NCI-H1105 treated with DMSO at 0.1 percent for 48 hours (cell line): Measurements from ENCODE around the gene ACAP2.
A peak's percentile ranks its signal among the peaks of the same experiment; 100 is the strongest.
"Not testable (repeated sequence)": the region's sequence is repeated elsewhere in the genome, so short reads cannot be mapped to it uniquely, and the experiment has no call there.

Source experiments
- DNase-seq: peaks from one replicate; lab custom pipeline; 2025; lab: John Stamatoyannopoulos, UW

ACAP2 gene

GRCh38 chr3:195442573-195443390, at the start of gene ACAP2:
Gene ACAP2 (minus strand): TSS chr3:195443020. CDS start chr3:195442847, 173 bp downstream.
- peak; percentile 100 for DNase-seq

- DNase-seq: no peak
Measured at GRCh38 chr3:195475614-195476013, 32.8 kb upstream of the ACAP2 start.

GRCh38 chr3:195475116-195475515, 32.3 kb upstream of the ACAP2 start:
- not testable (repeated sequence) for DNase-seq

GRCh38 chr3:195468841-195469240, 26.0 kb upstream of the ACAP2 start:
- DNase-seq: no peak

GRCh38 chr3:195468391-195468776, 25.6 kb upstream of the ACAP2 start:
- no peak for DNase-seq

- DNase-seq: no peak
Measured at GRCh38 chr3:195467641-195468390, 25.0 kb upstream of the ACAP2 start.

GRCh38 chr3:195466251-195466650, 23.4 kb upstream of the ACAP2 start:
- DNase-seq: no peak

- not testable (repeated sequence) for DNase-seq
Measured at GRCh38 chr3:195462922-195463321, 20.1 kb upstream of the ACAP2 start.

- DNase-seq: no peak
Measured at GRCh38 chr3:195462308-195462610, 19.4 kb upstream of the ACAP2 start.

- DNase-seq: peak; percentile 70
Measured at GRCh38 chr3:195461594-195462307, 18.9 kb upstream of the ACAP2 start.

GRCh38 chr3:195460091-195460713, 17.4 kb upstream of the ACAP2 start:
- DNase-seq: no peak

GRCh38 chr3:195458316-195458717, 15.5 kb upstream of the ACAP2 start:
- DNase-seq: no peak

- DNase-seq: no peak
Measured at GRCh38 chr3:195455789-195456188, 13.0 kb upstream of the ACAP2 start.

GRCh38 chr3:195453236-195453635, 10.4 kb upstream of the ACAP2 start:
- no peak for DNase-seq

- peak; percentile 97 for DNase-seq
Measured at GRCh38 chr3:195451373-195452015, 8.7 kb upstream of the ACAP2 start.

- peak; percentile 36 for DNase-seq
Measured at GRCh38 chr3:195450731-195451229, 8.0 kb upstream of the ACAP2 start.

GRCh38 chr3:195448205-195448875, 5.5 kb upstream of the ACAP2 start:
- no peak for DNase-seq

- no peak for DNase-seq
Measured at GRCh38 chr3:195447201-195447600, 4.4 kb upstream of the ACAP2 start.

GRCh38 chr3:195446359-195446758, 3.5 kb upstream of the ACAP2 start:
- no peak for DNase-seq

GRCh38 chr3:195445885-195446284, 3.1 kb upstream of the ACAP2 start:
- no peak for DNase-seq

- no peak for DNase-seq
Measured at GRCh38 chr3:195443391-195443989, 670 bp upstream of the ACAP2 start.
